Head of caudate nucleus (tissue), 42 donors: Measurements from ENCODE around the gene FAM161A.
A peak's percentile ranks its signal among the peaks of the same experiment; 100 is the strongest.
"Not testable (repeated sequence)": the region's sequence is repeated elsewhere in the genome, so short reads cannot be mapped to it uniquely, and the experiment has no call there.

Source experiments
- DNase-seq, 42 donors: peaks; one replicate each; pipeline versions ENCODE4 v3.0.0 to v3.0.0-alpha.2; 2020 to 2021; ENCODE audit warnings: mixed read lengths in 7 of 42
- intact Hi-C: fragments of 100-400 bp; cut with DNase I; formaldehyde crosslinking; loops from one replicate; pipeline ENCODE4 v1.15.0; 2022

FAM161A gene

GRCh38 chr2:61853086-61853846 is 594 bp downstream of the FAM161A start:
- intact Hi-C loops, result no loop called here
- DNase-seq, result peak in 22 of 42 donors; percentile 4 to 88 (median 68)

- DNase-seq, intact Hi-C loops: not testable (repeated sequence)
Measured at GRCh38 chr2:61851270-61851669, 2.6 kb downstream of the FAM161A start.

DNA sequence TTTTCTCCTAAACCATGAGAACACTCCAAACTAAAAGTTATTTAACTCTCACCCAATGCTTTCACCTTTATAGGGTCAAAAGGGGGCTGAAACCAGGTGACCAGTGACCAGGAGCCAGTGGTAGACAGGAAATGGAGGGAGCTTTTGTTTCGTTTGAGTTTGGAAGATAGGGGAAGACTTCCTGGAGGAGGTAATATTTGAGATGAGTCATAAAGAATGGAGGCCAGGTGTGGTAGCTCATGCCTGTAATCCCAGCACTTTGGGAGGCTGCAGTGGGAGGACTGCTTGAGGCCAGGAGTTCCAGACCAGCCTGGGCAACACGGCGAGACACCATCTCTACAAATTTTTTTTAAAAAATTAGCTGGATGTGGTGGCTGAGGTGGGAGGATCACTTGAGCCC is 8.5 kb downstream of the FAM161A start:
- intact Hi-C loops, result no loop called here
- no peak for DNase-seq

DNA sequence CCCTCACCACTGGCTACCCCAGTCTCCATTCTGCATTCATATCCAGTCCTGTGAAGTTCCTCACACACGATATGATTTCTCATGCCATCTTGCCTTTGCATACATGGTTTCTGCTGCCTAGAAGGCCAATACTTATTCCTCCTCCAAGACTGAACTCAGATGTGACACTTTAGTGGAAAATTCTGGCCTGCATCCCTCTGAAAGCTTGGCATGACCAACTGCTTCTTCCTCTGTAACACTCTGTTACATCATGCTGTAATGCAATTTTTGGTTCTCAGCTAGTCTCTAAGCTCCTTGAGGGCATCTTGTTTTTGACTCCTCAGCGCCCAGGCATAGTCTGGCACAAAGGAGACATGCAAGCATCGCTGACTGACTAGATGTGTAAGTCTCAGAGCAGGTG is 12.6 kb downstream of the FAM161A start:
- DNase-seq, result no peak
- intact Hi-C loops, result no loop called here

DNA sequence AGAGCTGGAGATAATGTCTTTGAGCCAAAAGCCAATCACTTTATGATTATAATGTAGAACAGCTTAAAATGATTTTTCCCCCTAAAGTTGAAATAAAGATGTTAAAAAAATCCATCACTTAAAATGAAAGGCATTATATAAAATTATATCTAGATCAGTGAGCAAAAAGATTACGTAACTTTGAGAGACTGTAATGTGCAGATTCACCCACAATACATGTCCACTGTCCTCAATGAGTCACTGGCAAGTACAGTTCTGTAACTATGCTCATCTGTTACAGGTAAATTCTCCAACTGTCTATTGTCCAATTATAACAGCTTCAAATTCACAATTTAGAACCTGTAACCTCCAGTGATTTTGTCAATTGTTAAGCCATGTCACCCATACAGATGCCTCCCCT is 19.0 kb downstream of the FAM161A start:
- DNase-seq, result peak in 1 of 42 donors; percentile 13
- intact Hi-C loops, result no loop called here

GRCh38 chr2:61833971-61834370 is 19.9 kb downstream of the FAM161A start:
- DNase-seq, result no peak
- intact Hi-C loops, result no loop called here

- intact Hi-C loops, result no loop called here
- DNase-seq, result peak in 1 of 42 donors; percentile 19
Measured at GRCh38 chr2:61832183-61832841, 21.5 kb downstream of the FAM161A start.

DNA sequence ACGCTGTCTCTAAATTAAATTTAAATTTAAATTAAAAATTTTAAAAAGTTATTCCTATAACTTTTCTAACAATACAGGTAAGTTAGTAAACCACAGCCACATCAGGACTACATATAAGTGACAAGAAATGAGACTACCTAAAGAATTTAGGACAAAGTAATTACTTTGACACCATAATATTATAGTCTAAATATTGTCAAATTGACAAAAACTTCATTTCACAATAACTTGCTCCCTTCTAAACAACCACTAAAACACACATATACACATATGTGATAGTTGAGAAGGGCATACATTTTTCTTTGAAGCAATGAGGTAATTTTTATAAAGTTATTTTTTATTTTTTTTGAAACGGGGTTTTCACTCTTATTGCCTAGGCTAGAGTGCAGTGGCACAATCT is 31.6 kb downstream of the FAM161A start:
- DNase-seq, result no peak

GRCh38 chr2:61816480-61817355 is 37.1 kb downstream of the FAM161A start:
- peak in 2 of 42 donors; percentile 9 to 25 for DNase-seq
- intact Hi-C loops, result no loop called here

More for the DNA sequence above, 31.6 kb downstream of the FAM161A start:
- intact Hi-C loops, result no loop called here

GRCh38 chr2:61814539-61815160 is 39.2 kb downstream of the FAM161A start:
- no peak for DNase-seq

DNA sequence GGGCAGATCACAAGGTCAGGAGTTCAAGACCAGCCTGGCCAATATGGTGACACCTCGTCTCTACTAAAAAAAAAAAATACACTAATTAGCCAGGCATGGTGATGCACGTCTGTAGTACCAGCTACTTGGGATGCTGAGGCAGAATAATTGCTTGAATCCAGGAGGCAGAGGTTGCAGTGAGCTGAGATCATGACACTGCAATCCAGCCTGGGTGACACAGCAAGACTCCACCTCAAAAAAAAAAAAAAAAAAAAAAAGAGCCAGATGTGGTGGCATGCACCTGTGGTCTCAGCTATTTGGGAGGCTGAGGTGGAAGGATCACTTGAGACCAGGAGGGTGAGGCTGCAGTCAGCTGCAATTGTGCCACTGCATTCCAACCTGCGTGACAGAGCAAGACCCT is 40.5 kb downstream of the FAM161A start:
- intact Hi-C loops, DNase-seq: not testable (repeated sequence)

More at GRCh38 chr2:61814539-61815160, 39.2 kb downstream of the FAM161A start:
- intact Hi-C loops, result no loop called here

DNA sequence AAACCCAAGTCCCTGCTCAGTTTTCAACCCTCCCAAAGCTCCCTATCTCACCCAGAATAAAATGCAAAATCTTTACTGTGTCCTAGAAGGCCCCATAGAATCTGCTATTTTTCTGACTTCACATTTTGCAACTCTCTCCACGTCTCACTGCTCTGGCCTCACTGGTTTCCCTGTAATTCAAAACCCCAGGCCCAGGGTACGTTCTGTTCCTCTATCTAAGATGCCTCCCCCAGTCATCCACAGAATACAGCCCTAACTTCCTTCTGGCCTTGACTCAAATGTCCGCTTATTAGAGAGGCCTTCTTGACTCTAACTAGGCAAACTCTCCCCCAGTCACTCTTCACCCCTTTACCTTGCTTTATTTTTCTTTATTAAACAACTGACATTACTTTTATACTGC is 42.0 kb downstream of the FAM161A start:
- DNase-seq, result peak in 1 of 42 donors; percentile 15
- intact Hi-C loops, result no loop called here

DNA sequence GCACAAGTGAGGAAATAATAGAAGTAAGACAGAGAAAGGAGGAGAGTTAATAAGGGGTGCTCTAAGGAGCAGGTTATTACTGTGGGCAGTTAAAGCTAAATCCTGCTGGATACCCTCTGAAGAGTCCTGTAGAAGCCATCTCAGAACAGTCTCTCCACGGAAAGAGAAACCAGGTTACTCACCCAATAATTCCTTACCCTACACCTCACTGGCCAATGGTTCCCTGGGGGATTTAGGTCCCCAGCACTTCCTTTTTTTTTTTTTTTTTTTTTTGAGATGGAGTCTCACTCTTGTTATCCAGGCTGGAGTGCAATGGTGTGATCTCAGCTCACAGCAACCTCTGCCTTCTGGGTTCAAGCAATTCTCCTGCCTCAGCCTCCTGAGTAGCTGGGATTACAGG is 43.7 kb downstream of the FAM161A start:
- DNase-seq, result peak in 1 of 42 donors; percentile 29
- intact Hi-C loops, result not testable (repeated sequence)

GRCh38 chr2:61808693-61809092 is 45.2 kb downstream of the FAM161A start:
- intact Hi-C loops, result not testable (repeated sequence)
- peak in 1 of 42 donors; percentile 12 for DNase-seq

GRCh38 chr2:61807036-61807757 is 46.7 kb downstream of the FAM161A start:
- peak in 1 of 42 donors; percentile 12 for DNase-seq
- intact Hi-C loops, result no loop called here

DNA sequence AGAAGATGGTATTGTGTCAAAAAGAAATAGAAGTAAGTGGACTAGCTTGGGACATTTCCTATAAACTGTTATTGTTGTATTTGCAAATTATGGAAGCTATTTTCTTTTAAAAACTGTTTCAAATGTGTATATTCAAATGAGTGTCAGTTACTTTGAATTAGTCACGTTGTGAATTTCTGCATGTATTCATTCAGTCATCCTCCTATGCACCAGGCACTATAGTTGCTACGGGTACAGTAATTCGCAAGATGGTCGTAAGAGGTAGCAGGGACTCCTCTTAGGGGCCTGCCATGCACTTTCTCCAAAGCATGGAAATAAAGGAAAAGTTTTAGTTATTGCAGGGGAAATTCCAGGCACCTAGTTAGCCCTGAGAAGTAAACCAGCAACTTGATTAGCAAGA is 51.3 kb downstream of the FAM161A start:
- intact Hi-C loops, result no loop called here
- no peak for DNase-seq

DNA sequence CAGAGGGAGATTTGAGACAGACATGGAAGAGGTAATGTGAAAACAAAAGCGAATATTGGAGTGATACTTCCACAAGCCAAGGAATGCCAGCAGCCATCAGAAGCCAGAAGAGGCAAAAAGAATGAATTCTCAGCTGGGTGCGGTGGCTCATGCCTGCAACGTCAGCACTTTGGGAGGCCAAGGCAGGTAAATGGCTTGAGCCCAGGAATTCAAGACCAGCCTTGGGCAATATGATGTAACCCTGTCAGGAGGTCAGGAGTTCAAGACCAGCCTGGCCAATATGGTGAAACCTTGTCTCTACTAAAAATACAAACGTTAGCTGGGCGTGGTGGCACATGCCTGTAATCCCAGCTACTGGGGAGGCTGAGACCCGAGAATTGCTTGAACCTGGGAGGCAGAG is 54.8 kb downstream of the FAM161A start:
- intact Hi-C loops, result no loop called here

DNA sequence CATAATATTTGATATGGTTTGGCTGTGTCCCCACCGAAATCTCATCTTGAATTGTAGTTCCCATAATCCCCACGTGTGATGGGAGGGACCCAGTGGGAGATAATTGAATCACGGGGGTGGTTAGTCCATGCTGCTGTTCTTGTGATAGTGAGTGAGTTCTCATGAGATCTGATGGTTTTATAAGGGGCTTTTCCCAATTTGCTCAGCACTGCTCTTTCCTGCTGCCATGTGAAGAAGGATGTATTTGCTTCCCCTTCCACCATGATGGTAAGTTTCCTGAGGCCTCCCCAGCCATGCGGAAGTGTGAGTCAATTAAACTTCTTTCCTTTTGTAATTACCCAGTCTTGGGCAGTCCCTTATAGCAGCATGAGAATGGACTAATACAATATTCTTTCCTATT is 56.4 kb downstream of the FAM161A start:
- intact Hi-C loops, DNase-seq: not testable (repeated sequence)

More for the DNA sequence above, 54.8 kb downstream of the FAM161A start:
- DNase-seq, result no peak
